Measurements from ENCODE around the gene SDK1.
"Not testable (repeated sequence)": the region's sequence is repeated elsewhere in the genome, so short reads cannot be mapped to it uniquely, and the experiment has no call there.

SDK1 gene

GRCh38 chr7:4256286-4256685 lies 955.2 kb downstream of the SDK1 start:
- Histone ChIP-seq H3K36me3 (ENCODE audit: control insufficient read depth in 1 of 2, insufficient read depth in 2 of 2, low read length in 2 of 2) (peaks cover 0 to 1% of the 10 kb centered on the region in 2 experiments), H3K23ac (ENCODE audit: low read length) (no peak overlapping the region), H3K27ac (ENCODE audit: low read depth, low read length) (no peak overlapping the region), H4K8ac (ENCODE audit: low read depth, low read length) (no peak overlapping the region), H4K12ac (ENCODE audit: low read depth, low read length) (no peak overlapping the region), H2AK5ac (ENCODE audit: low read length) (no peak overlapping the region), H2BK12ac (ENCODE audit: low read length) (no peak overlapping the region), H2BK5ac (ENCODE audit: low read depth, low read length, poor library complexity) (no peak overlapping the region), H3K14ac (ENCODE audit: low read length) (no peak overlapping the region), H3K9me3 (ENCODE audit: insufficient read depth, low read depth, low read length) (no peaks in the 10 kb centered on the region), H3K4me1 (ENCODE audit: control insufficient read depth in 1 of 2, insufficient read depth in 2 of 2, low read length in 2 of 2) (no peaks in the 10 kb centered on the region), H4K91ac (ENCODE audit: low read depth, low read length) (no peak overlapping the region), H3K4me2 (ENCODE audit: low read length) (no peak overlapping the region), H3K18ac (ENCODE audit: low read length) (no peak overlapping the region), H3K9ac (ENCODE audit: low read length) (no peak overlapping the region), H3K79me1 (ENCODE audit: low read length) (no peaks in the 10 kb centered on the region), H3K79me2 (ENCODE audit: control insufficient read depth, insufficient read depth, low read length, poor library complexity) (no peaks in the 10 kb centered on the region), H2AFZ (ENCODE audit: insufficient read depth, low read length, poor library complexity) (no peak overlapping the region), H3K4ac (ENCODE audit: low read depth, low read length) (no peak overlapping the region), H2BK120ac (ENCODE audit: insufficient read depth, low read length, poor library complexity) (no peak overlapping the region), H3K4me3 (ENCODE audit: low read depth, low read length) (no peak overlapping the region), H3K27me3 (ENCODE audit: insufficient read depth, low read length) (no peaks in the 10 kb centered on the region)
- DNase-seq: no peak
- no CpG with 5 or more reads among the region's 8 CpGs for WGBS (ENCODE audit: extremely low coverage, insufficient coverage, insufficient read length)

GRCh38 chr7:4257146-4258111 lies 956.4 kb downstream of the SDK1 start:
- Histone ChIP-seq H3K18ac (ENCODE audit: low read length) (no peak overlapping the region), H3K27ac (ENCODE audit: low read depth, low read length) (no peak overlapping the region), H3K79me2 (ENCODE audit: control insufficient read depth, insufficient read depth, low read length, poor library complexity) (no peaks in the 10 kb centered on the region), H2BK120ac (ENCODE audit: insufficient read depth, low read length, poor library complexity) (no peak overlapping the region), H4K8ac (ENCODE audit: low read depth, low read length) (no peak overlapping the region), H4K91ac (ENCODE audit: low read depth, low read length) (no peak overlapping the region), H4K12ac (ENCODE audit: low read depth, low read length) (no peak overlapping the region), H2BK5ac (ENCODE audit: low read depth, low read length, poor library complexity) (no peak overlapping the region), H3K27me3 (ENCODE audit: insufficient read depth, low read length) (no peaks in the 10 kb centered on the region), H3K14ac (ENCODE audit: low read length) (no peak overlapping the region), H3K4me2 (ENCODE audit: low read length) (no peak overlapping the region), H3K4ac (ENCODE audit: low read depth, low read length) (no peak overlapping the region), H3K9ac (ENCODE audit: low read length) (no peak overlapping the region), H3K4me3 (ENCODE audit: low read depth, low read length) (no peak overlapping the region), H3K9me3 (ENCODE audit: insufficient read depth, low read depth, low read length) (no peaks in the 10 kb centered on the region), H3K79me1 (ENCODE audit: low read length) (no peaks in the 10 kb centered on the region), H2BK12ac (ENCODE audit: low read length) (no peak overlapping the region), H3K36me3 (ENCODE audit: control insufficient read depth in 1 of 2, insufficient read depth in 2 of 2, low read length in 2 of 2) (peaks cover 0 to 2% of the 10 kb centered on the region in 2 experiments), H3K4me1 (ENCODE audit: control insufficient read depth in 1 of 2, insufficient read depth in 2 of 2, low read length in 2 of 2) (peaks cover 0 to 3% of the 10 kb centered on the region in 2 experiments), H2AK5ac (ENCODE audit: low read length) (no peak overlapping the region), H2AFZ (ENCODE audit: insufficient read depth, low read length, poor library complexity) (no peak overlapping the region), H3K23ac (ENCODE audit: low read length) (no peak overlapping the region)
- no peak for DNase-seq
- WGBS (ENCODE audit: extremely low coverage, insufficient coverage, insufficient read length): 100% methylated on average over 1 of the region's 15 CpGs

- not testable (repeated sequence) for H3K4me1 ChIP-seq (ENCODE audit: control insufficient read depth in 1 of 2, insufficient read depth in 2 of 2, low read length in 2 of 2); H2AK5ac ChIP-seq (ENCODE audit: low read length); H4K12ac ChIP-seq (ENCODE audit: low read depth, low read length); H3K27me3 ChIP-seq (ENCODE audit: insufficient read depth, low read length); H3K23ac ChIP-seq (ENCODE audit: low read length); H3K14ac ChIP-seq (ENCODE audit: low read length); H3K79me2 ChIP-seq (ENCODE audit: control insufficient read depth, insufficient read depth, low read length, poor library complexity); H2BK5ac ChIP-seq (ENCODE audit: low read depth, low read length, poor library complexity); H4K91ac ChIP-seq (ENCODE audit: low read depth, low read length); H3K4me2 ChIP-seq (ENCODE audit: low read length); H2AFZ ChIP-seq (ENCODE audit: insufficient read depth, low read length, poor library complexity); H3K4me3 ChIP-seq (ENCODE audit: low read depth, low read length); H3K27ac ChIP-seq (ENCODE audit: low read depth, low read length); H3K9me3 ChIP-seq (ENCODE audit: insufficient read depth, low read depth, low read length); H2BK120ac ChIP-seq (ENCODE audit: insufficient read depth, low read length, poor library complexity); H3K4ac ChIP-seq (ENCODE audit: low read depth, low read length); H3K79me1 ChIP-seq (ENCODE audit: low read length); DNase-seq; H3K36me3 ChIP-seq (ENCODE audit: control insufficient read depth in 1 of 2, insufficient read depth in 2 of 2, low read length in 2 of 2); H3K18ac ChIP-seq (ENCODE audit: low read length); H4K8ac ChIP-seq (ENCODE audit: low read depth, low read length); H3K9ac ChIP-seq (ENCODE audit: low read length); H2BK12ac ChIP-seq (ENCODE audit: low read length)
- no CpG with 5 or more reads among the region's 15 CpGs for WGBS (ENCODE audit: extremely low coverage, insufficient coverage, insufficient read length)
Measured at GRCh38 chr7:4260116-4260515, 959.1 kb downstream of the SDK1 start.

GRCh38 chr7:4260867-4261600 lies 960.0 kb downstream of the SDK1 start:
- H3K18ac ChIP-seq (ENCODE audit: low read length): no peak overlapping the region
- H3K23ac ChIP-seq (ENCODE audit: low read length): no peak overlapping the region
- H3K79me2 ChIP-seq (ENCODE audit: control insufficient read depth, insufficient read depth, low read length, poor library complexity): no peaks in the 10 kb centered on the region
- H4K8ac ChIP-seq (ENCODE audit: low read depth, low read length): no peak overlapping the region
- no peak overlapping the region for H3K27ac ChIP-seq (ENCODE audit: low read depth, low read length)
- H3K9me3 ChIP-seq (ENCODE audit: insufficient read depth, low read depth, low read length): no peaks in the 10 kb centered on the region
- no peak overlapping the region for H3K14ac ChIP-seq (ENCODE audit: low read length)
- H4K12ac ChIP-seq (ENCODE audit: low read depth, low read length): no peak overlapping the region
- no CpG with 5 or more reads among the region's 19 CpGs for WGBS (ENCODE audit: extremely low coverage, insufficient coverage, insufficient read length)
- peaks cover 5% of the 10 kb centered on the region in 2 experiments for H3K36me3 ChIP-seq (ENCODE audit: control insufficient read depth in 1 of 2, insufficient read depth in 2 of 2, low read length in 2 of 2)
- H3K27me3 ChIP-seq (ENCODE audit: insufficient read depth, low read length): no peaks in the 10 kb centered on the region
- H3K4me3 ChIP-seq (ENCODE audit: low read depth, low read length): no peak overlapping the region
- H3K9ac ChIP-seq (ENCODE audit: low read length): no peak overlapping the region
- H3K79me1 ChIP-seq (ENCODE audit: low read length): no peaks in the 10 kb centered on the region
- no peak overlapping the region for H3K4me2 ChIP-seq (ENCODE audit: low read length)
- H4K91ac ChIP-seq (ENCODE audit: low read depth, low read length): no peak overlapping the region
- H2AK5ac ChIP-seq (ENCODE audit: low read length): no peak overlapping the region
- H3K4me1 ChIP-seq (ENCODE audit: control insufficient read depth in 1 of 2, insufficient read depth in 2 of 2, low read length in 2 of 2): peaks cover 0 to 3% of the 10 kb centered on the region in 2 experiments
- no peak overlapping the region for H2AFZ ChIP-seq (ENCODE audit: insufficient read depth, low read length, poor library complexity)
- H2BK12ac ChIP-seq (ENCODE audit: low read length): no peak overlapping the region
- DNase-seq: no peak
- no peak overlapping the region for H2BK120ac ChIP-seq (ENCODE audit: insufficient read depth, low read length, poor library complexity)
- no peak overlapping the region for H2BK5ac ChIP-seq (ENCODE audit: low read depth, low read length, poor library complexity)
- H3K4ac ChIP-seq (ENCODE audit: low read depth, low read length): no peak overlapping the region

All from trophoblast cell (in vitro differentiated cells and primary cell).